H1 (cell line): ENCODE results near the gene OAS3. TPM values are rescaled to one million over a fixed set of nuclear protein-coding genes. Genes with fewer than 3 reads are reported as not detected.
A peak's percentile ranks its signal among the peaks of the same experiment; 100 is the strongest.

ENCODE experiments used
- CTCF ChIA-PET: fragments of 300-600 bp; sonication (Branson Sonifier 250); formaldehyde crosslinking; loops from one replicate; lab custom pipeline; 2021; ENCODE audit not compliant: partially characterized antibody; lab: Charles Lee
- POLR2A ChIA-PET: fragments of 300-600 bp; sonication (Branson Sonifier 250); formaldehyde crosslinking; loops from one replicate; lab custom pipeline; 2021; ENCODE audit warnings: inconsistent platforms; ENCODE audit not compliant: partially characterized antibody; lab: Charles Lee
- DNase-seq, 2 experiments: peaks; one replicate each; pipeline versions ENCODE4 v3.0.0 to v3.0.0-alpha.2; 2010 to 2022; ENCODE audit warnings: low spot score in 2 of 2, low read depth in 1 of 2, mixed read lengths in 1 of 2
- FAIRE-seq: peaks from 2 replicates; lab custom pipeline; 2011; peaks lifted over from hg19 to GRCh38; lab: Jason Lieb, UNC
- H2AFZ ChIP-seq: 2 replicates; pipeline ENCODE4 v1.8.1; 2012; ENCODE audit warnings: low read length, inconsistent platforms
- H2AK5ac ChIP-seq: 2 replicates; pipeline ENCODE4 v1.6.1; 2013; ENCODE audit warnings: low read depth, low read length
- H2BK120ac ChIP-seq: replicated peaks from 2 replicates; pipeline ENCODE3; 2013; ENCODE audit warnings: low read depth, low read length, inconsistent platforms
- H2BK12ac ChIP-seq: 2 replicates; pipeline ENCODE4 v1.6.1; 2013; ENCODE audit warnings: low read depth, low read length
- H2BK15ac ChIP-seq: 2 replicates; pipeline ENCODE4 v1.6.1; 2013; ENCODE audit warnings: low read length
- H2BK20ac ChIP-seq: 2 replicates; pipeline ENCODE4 v1.6.1; 2013; ENCODE audit warnings: low read length
- H2BK5ac ChIP-seq: 2 replicates; pipeline ENCODE4 v1.6.1; 2013; ENCODE audit warnings: low read depth, low read length
- H3K14ac ChIP-seq: 2 replicates; pipeline ENCODE4 v1.6.1; 2013; ENCODE audit warnings: inconsistent platforms; ENCODE audit not compliant: insufficient read length
- H3K18ac ChIP-seq: 2 replicates; pipeline ENCODE4 v1.6.1; 2013; ENCODE audit warnings: low read length; ENCODE audit errors: extremely low read depth
- H3K23ac ChIP-seq: 2 replicates; pipeline ENCODE4 v1.6.1; 2013; ENCODE audit warnings: inconsistent platforms; ENCODE audit not compliant: insufficient read length
- H3K23me2 ChIP-seq: 2 replicates; pipeline ENCODE4 v1.6.1; 2013; ENCODE audit warnings: low read depth, low read length
- H3K27ac ChIP-seq: 2 replicates; pipeline ENCODE4 v1.6.1; 2011; ENCODE audit warnings: low read depth, low read length, inconsistent platforms
- H3K27me3 ChIP-seq, 4 experiments: replicated peaks in 1 of 4; 1 replicate in 1 of 4; 2 replicates in 3 of 4; pipeline versions ENCODE4 v1.6.1 to v1.8.1; 2011 to 2013; ENCODE audit warnings: low read length in 3 of 4, mild to moderate bottlenecking in 3 of 4, inconsistent platforms in 2 of 4, mixed read lengths in 2 of 4, moderate library complexity in 1 of 4; ENCODE audit not compliant: control insufficient read depth in 3 of 4, insufficient read depth in 3 of 4; ENCODE audit errors: extremely low read depth in 1 of 4
- H3K36me3 ChIP-seq, 4 experiments: 2 replicates each; pipeline versions ENCODE4 v1.6.1 to v1.8.1; 2011 to 2013; ENCODE audit warnings: mild to moderate bottlenecking in 4 of 4, low read length in 3 of 4, moderate library complexity in 2 of 4, control low read depth in 1 of 4, inconsistent platforms in 1 of 4; ENCODE audit not compliant: insufficient read depth in 4 of 4, control insufficient read depth in 2 of 4
- H3K4ac ChIP-seq: replicated peaks from 2 replicates; pipeline ENCODE3; 2013; ENCODE audit warnings: low read length, low read depth, mixed read lengths, inconsistent platforms; ENCODE audit not compliant: insufficient read length
- H3K4me1 ChIP-seq, 4 experiments: replicated peaks in 1 of 4; 1 replicate in 1 of 4; 2 replicates in 3 of 4; pipeline versions ENCODE4 v1.6.1 to v1.8.1; 2011 to 2013; ENCODE audit warnings: low read length in 3 of 4, inconsistent platforms in 2 of 4, mixed read lengths in 1 of 4; ENCODE audit not compliant: insufficient read depth in 4 of 4, control insufficient read depth in 3 of 4
- H3K4me2 ChIP-seq, 2 experiments: 2 replicates each; pipeline versions ENCODE4 v1.6.1 to v1.8.1; 2011 to 2013; ENCODE audit warnings: low read depth in 2 of 2, low read length in 2 of 2, control low read depth in 1 of 2, inconsistent platforms in 1 of 2, mild to moderate bottlenecking in 1 of 2; ENCODE audit not compliant: insufficient read depth in 1 of 2
- H3K4me3 ChIP-seq, 4 experiments: fragments of 200-600, 300-600 bp in 1 of 4; sonication (generic), shearing (Covaris generic), sonication (Bioruptor Twin) in 1 of 4; 2 replicates each; pipeline versions ENCODE4 v1.5.1 to v1.8.1; 2011 to 2016; ENCODE audit warnings: low read length in 4 of 4, low read depth in 3 of 4, control low read depth in 2 of 4, inconsistent platforms in 2 of 4, mild to moderate bottlenecking in 2 of 4, mixed read lengths in 1 of 4, moderate library complexity in 1 of 4; ENCODE audit not compliant: insufficient read depth in 2 of 4; ENCODE audit errors: extremely low read depth in 1 of 4
- H3K56ac ChIP-seq: replicated peaks from 2 replicates; pipeline ENCODE3; 2013; ENCODE audit warnings: low read depth, mild to moderate bottlenecking, mixed read lengths, low read length, inconsistent platforms; ENCODE audit not compliant: insufficient read length
- H3K79me1 ChIP-seq: 2 replicates; pipeline ENCODE4 v1.6.1; 2013; ENCODE audit warnings: low read depth, low read length, control low read depth
- H3K79me2 ChIP-seq, 2 experiments: 2 replicates each; pipeline versions ENCODE4 v1.6.1 to v1.8.1; 2012 to 2013; ENCODE audit warnings: low read length in 2 of 2, mild to moderate bottlenecking in 2 of 2, inconsistent platforms in 1 of 2; ENCODE audit not compliant: insufficient read depth in 2 of 2, control insufficient read depth in 1 of 2
- H3K9ac ChIP-seq, 4 experiments: replicated peaks in 1 of 4; 1 replicate in 1 of 4; 2 replicates in 3 of 4; pipeline versions ENCODE4 v1.6.1 to v1.8.1; 2011 to 2013; ENCODE audit warnings: low read depth in 3 of 4, low read length in 3 of 4, control low read depth in 2 of 4, mild to moderate bottlenecking in 2 of 4, moderate library complexity in 2 of 4, inconsistent platforms in 1 of 4; ENCODE audit errors: extremely low read depth in 1 of 4
- H3K9me3 ChIP-seq, 2 experiments: 2 replicates each; pipeline versions ENCODE4 v1.6.1 to v1.8.1; 2012 to 2013; ENCODE audit warnings: mild to moderate bottlenecking in 2 of 2, moderate library complexity in 2 of 2, control low read depth in 1 of 2, inconsistent platforms in 1 of 2, low read depth in 1 of 2, low read length in 1 of 2, mixed read lengths in 1 of 2; ENCODE audit not compliant: insufficient read depth in 2 of 2
- H4K20me1 ChIP-seq, 2 experiments: replicated peaks in 1 of 2; 2 replicates each; pipeline versions ENCODE3 to v1.8.1; 2011 to 2013; ENCODE audit warnings: inconsistent platforms in 2 of 2, low read length in 2 of 2, mild to moderate bottlenecking in 1 of 2; ENCODE audit not compliant: insufficient read depth in 2 of 2, control insufficient read depth in 1 of 2
- H4K5ac ChIP-seq: 2 replicates; pipeline ENCODE4 v1.6.1; 2013; ENCODE audit warnings: low read length, low read depth, mixed read lengths, inconsistent platforms; ENCODE audit not compliant: insufficient read length
- H4K8ac ChIP-seq: 2 replicates; pipeline ENCODE4 v1.8.0; 2013; ENCODE audit warnings: mild to moderate bottlenecking, moderate library complexity, low read length, inconsistent platforms; ENCODE audit not compliant: insufficient read depth; ENCODE audit errors: extremely low read depth
- H4K91ac ChIP-seq: replicated peaks from 2 replicates; pipeline ENCODE3; 2013; ENCODE audit warnings: low read length, mixed read lengths, inconsistent platforms; ENCODE audit not compliant: insufficient read length
- CTBP2 ChIP-seq: IDR thresholded peaks from 2 replicates; pipeline ENCODE4 v1.7.0; 2011; ENCODE audit warnings: borderline replicate concordance, mild to moderate bottlenecking, moderate library complexity, mixed read lengths, low read length; ENCODE audit not compliant: insufficient read depth, insufficient read length
- GABPA ChIP-seq: IDR thresholded peaks from 2 replicates; pipeline ENCODE4 v1.6.1; 2011; ENCODE audit warnings: mild to moderate bottlenecking, low read length, moderate library complexity, borderline replicate concordance; ENCODE audit not compliant: insufficient read depth
- HDAC2 ChIP-seq, 2 experiments: fragments of 300-600 bp in 1 of 2; sonication (generic) in 1 of 2; IDR thresholded peaks; 2 replicates each; pipeline ENCODE4 v1.6.1; 2011 to 2012; ENCODE audit warnings: low read depth in 2 of 2, low read length in 2 of 2, mild to moderate bottlenecking in 2 of 2, moderate library complexity in 2 of 2, borderline replicate concordance in 1 of 2, inconsistent platforms in 1 of 2
- PHF8 ChIP-seq: fragments of 200-600 bp; sonication (generic); conservative IDR thresholded peaks from 2 replicates; pipeline ENCODE4 v1.7.1; 2012; ENCODE audit warnings: low read depth, mild to moderate bottlenecking, inconsistent platforms, low read length, moderate library complexity
- SIX5 ChIP-seq: IDR thresholded peaks from 2 replicates; pipeline ENCODE4 v1.6.1; 2011; ENCODE audit warnings: mild to moderate bottlenecking, low read depth, low read length
- WGBS, 2 experiments: shearing (Covaris generic) in 1 of 2; methylation state at CpG; one replicate each; pipeline versions ENCODE4 v1.1.6 to v1.1.7; 2013 to 2015; ENCODE audit warnings: low lambda C conversion rate in 2 of 2, mixed read lengths in 2 of 2, inconsistent platforms in 1 of 2, low coverage in 1 of 2, missing lambda C conversion rate in 1 of 2; ENCODE audit not compliant: insufficient replicate concordance in 2 of 2, insufficient coverage in 1 of 2, insufficient read length in 1 of 2; ENCODE audit errors: extremely low coverage in 1 of 2, missing lambda C conversion rate in 1 of 2; 5-methylcytosine and 5-hydroxymethylcytosine counted together
- polyA plus RNA-seq, 7 experiments: library from polyadenylated mRNA; depleted of rRNA in 3 of 7; stranded (reverse) in 5 of 7; unstranded in 2 of 7; fragments of >200 nt in 5 of 7; fragments of 200-250 nt in 2 of 7; gene quantifications; 1 replicate in 5 of 7; 2 replicates in 1 of 7; 4 replicates in 1 of 7; pipeline versions ENCODE4 v1.2.1 to v1.2.3, GENCODE V29; 2011 to 2013; ENCODE audit warnings: missing spikeins in 2 of 7, mixed read lengths in 2 of 7
- total RNA-seq: library from RNA; stranded (reverse); fragmentation: NEBNext Ultra II Directional; extraction: Animal tissue kit (Norgen Biotek cat#: 25700); gene quantifications from 2 replicates; pipeline ENCODE4 v1.2.1, GENCODE V29; 2021
- TF ChIP-seq, protein P1 (sequence below): IDR thresholded peaks from 2 replicates; pipeline ENCODE4 v1.6.1; 2012; ENCODE audit warnings: inconsistent platforms

OAS3 gene
- total and polyA plus RNA-seq, 2 of the 8 experiments (the other 6 are each of a cell fraction or from before 2014, with no cell fraction given), result 0.73 to 3.7 TPM

DNA sequence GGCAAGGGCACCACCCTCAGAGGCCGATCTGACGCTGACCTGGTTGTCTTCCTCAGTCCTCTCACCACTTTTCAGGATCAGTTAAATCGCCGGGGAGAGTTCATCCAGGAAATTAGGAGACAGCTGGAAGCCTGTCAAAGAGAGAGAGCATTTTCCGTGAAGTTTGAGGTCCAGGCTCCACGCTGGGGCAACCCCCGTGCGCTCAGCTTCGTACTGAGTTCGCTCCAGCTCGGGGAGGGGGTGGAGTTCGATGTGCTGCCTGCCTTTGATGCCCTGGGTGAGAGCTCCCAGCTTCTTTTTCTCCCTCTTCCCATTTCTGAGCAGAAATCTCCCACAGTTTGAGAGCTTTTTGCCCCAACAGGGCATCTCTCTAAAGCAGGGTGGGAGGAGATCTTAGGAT, 29.7 kb upstream of the OAS3 start:
- Histone ChIP-seq H3K79me1 (no peaks in the 10 kb centered on the region), H2BK12ac (no peak overlapping the region), H3K4me1 (no peaks in the 10 kb centered on the region), H4K8ac (no peak overlapping the region; the same call in 1 of the 2 replicates), H3K23me2 (no peaks in the 10 kb centered on the region), H3K18ac (no peak overlapping the region), H3K4ac (no peak overlapping the region), H2BK5ac (no peak overlapping the region), H3K36me3 (no peaks in the 10 kb centered on the region; a peak in 1 of 8 replicates), H4K5ac (no peak overlapping the region), H4K20me1 (no peaks in the 10 kb centered on the region), H3K27me3 (no peaks in the 10 kb centered on the region), H3K9ac (no peak overlapping the region), H3K4me3 (no peak overlapping the region), H2BK120ac (no peak overlapping the region), H3K4me2 (no peak overlapping the region), H3K23ac (no peak overlapping the region), H3K9me3 (peaks cover 11 to 13% of the 10 kb centered on the region in 2 experiments), H2BK20ac (no peak overlapping the region), H3K14ac (no peak overlapping the region), H3K79me2 (no peaks in the 10 kb centered on the region), H3K56ac (no peak overlapping the region), H2AFZ (0 out of 2 replicates have a peak overlapping the region, but pooled peaks have one; percentile 17), H4K91ac (no peak overlapping the region), H2BK15ac (no peak overlapping the region), H3K27ac (no peak overlapping the region), H2AK5ac (no peak overlapping the region)
- DNase-seq (no peak), FAIRE-seq (no peak)
- 80% methylated on average over 11 of the region's 12 CpGs; no CpG with 5 or more reads in 1 of the 2 experiments for WGBS, 2 experiments
- no peak for TF ChIP-seq CTBP2
- no peak for TF ChIP-seq SIX5
- TF ChIP-seq, protein P1, sequence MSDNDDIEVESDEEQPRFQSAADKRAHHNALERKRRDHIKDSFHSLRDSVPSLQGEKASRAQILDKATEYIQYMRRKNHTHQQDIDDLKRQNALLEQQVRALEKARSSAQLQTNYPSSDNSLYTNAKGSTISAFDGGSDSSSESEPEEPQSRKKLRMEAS, result no peak
- TF ChIP-seq PHF8, result no peak
- no peak for TF ChIP-seq HDAC2 (IDR thresholded peaks at IDR 0.05; ENCODE audit: borderline replicate concordance in 1 of 2, low read depth in 2 of 2, low read length in 2 of 2)
- TF ChIP-seq GABPA, result no peak
- ChIA-PET CTCF (interaction anchor here (0.6 to 1.5 kb wide), 3 partner anchors 84 to 121 kb away, joined by 3 to 4 read pairs (median 3); no protein-coding TSS in a partner anchor), POLR2A (no interaction called here)
